Fibroblast of peridontal ligament (primary cell): Measurements from ENCODE around the gene RFX3.

ENCODE experiments used
- DNase-seq: peaks from one replicate; pipeline ENCODE4 v3.0.0-alpha.2; 2010; ENCODE audit errors: extremely low read depth

Gene RFX3

GRCh38 chr9:3525836-3526164 is at the start of gene RFX3:
Gene RFX3, minus strand, starts transcription at chr9:3526001. Its CDS starts 130,413 bp downstream, at chr9:3395588.
- peak; percentile 97 for DNase-seq

GRCh38 chr9:3571500-3571899 is 45.7 kb upstream of the RFX3 start:
- DNase-seq, result no peak

- no peak for DNase-seq
Observed at GRCh38 chr9:3569529-3569928, 43.7 kb upstream of the RFX3 start.

GRCh38 chr9:3567988-3568387 is 42.2 kb upstream of the RFX3 start:
- DNase-seq, result no peak

- DNase-seq, result no peak
Observed at GRCh38 chr9:3553076-3553765, 27.4 kb upstream of the RFX3 start.

GRCh38 chr9:3549225-3549624 is 23.4 kb upstream of the RFX3 start:
- no peak for DNase-seq

GRCh38 chr9:3548648-3549047 is 22.8 kb upstream of the RFX3 start:
- DNase-seq, result no peak

GRCh38 chr9:3541206-3541605 is 15.4 kb upstream of the RFX3 start:
- no peak for DNase-seq

- DNase-seq, result no peak
Observed at GRCh38 chr9:3534614-3535404, 9.0 kb upstream of the RFX3 start.

- DNase-seq, result no peak
Observed at GRCh38 chr9:3532158-3532557, 6.4 kb upstream of the RFX3 start.

- no peak for DNase-seq
Observed at GRCh38 chr9:3528451-3528850, 2.6 kb upstream of the RFX3 start.

- DNase-seq, result peak; percentile 30
Observed at GRCh38 chr9:3526997-3527940, 1.5 kb upstream of the RFX3 start.

- DNase-seq, result peak; percentile 81
Observed at GRCh38 chr9:3526165-3526996, 580 bp upstream of the RFX3 start.

GRCh38 chr9:3525096-3525835 is 535 bp downstream of the RFX3 start:
- DNase-seq, result peak; percentile 13

GRCh38 chr9:3521966-3522365 is 3.8 kb downstream of the RFX3 start:
- DNase-seq, result no peak

- no peak for DNase-seq
Observed at GRCh38 chr9:3520564-3520963, 5.2 kb downstream of the RFX3 start.

GRCh38 chr9:3517377-3518048 is 8.3 kb downstream of the RFX3 start:
- DNase-seq, result no peak

- DNase-seq, result no peak
Observed at GRCh38 chr9:3516667-3517330, 9.0 kb downstream of the RFX3 start.

GRCh38 chr9:3515405-3515804 is 10.4 kb downstream of the RFX3 start:
- no peak for DNase-seq

GRCh38 chr9:3514786-3515185 is 11.0 kb downstream of the RFX3 start:
- DNase-seq, result no peak
